ENCODE results near the gene HOXB3.
A peak's percentile ranks its signal among the peaks of the same experiment; 100 is the strongest.

The HOXB3 gene

GRCh38 chr17:48611681-48612455 is 21.8 kb upstream of the HOXB3 start:
- DNase-seq, result peak; percentile 92

- no peak for DNase-seq
These were observed 21.2 kb upstream of the HOXB3 start for GRCh38 chr17:48611213-48611612.

DNA sequence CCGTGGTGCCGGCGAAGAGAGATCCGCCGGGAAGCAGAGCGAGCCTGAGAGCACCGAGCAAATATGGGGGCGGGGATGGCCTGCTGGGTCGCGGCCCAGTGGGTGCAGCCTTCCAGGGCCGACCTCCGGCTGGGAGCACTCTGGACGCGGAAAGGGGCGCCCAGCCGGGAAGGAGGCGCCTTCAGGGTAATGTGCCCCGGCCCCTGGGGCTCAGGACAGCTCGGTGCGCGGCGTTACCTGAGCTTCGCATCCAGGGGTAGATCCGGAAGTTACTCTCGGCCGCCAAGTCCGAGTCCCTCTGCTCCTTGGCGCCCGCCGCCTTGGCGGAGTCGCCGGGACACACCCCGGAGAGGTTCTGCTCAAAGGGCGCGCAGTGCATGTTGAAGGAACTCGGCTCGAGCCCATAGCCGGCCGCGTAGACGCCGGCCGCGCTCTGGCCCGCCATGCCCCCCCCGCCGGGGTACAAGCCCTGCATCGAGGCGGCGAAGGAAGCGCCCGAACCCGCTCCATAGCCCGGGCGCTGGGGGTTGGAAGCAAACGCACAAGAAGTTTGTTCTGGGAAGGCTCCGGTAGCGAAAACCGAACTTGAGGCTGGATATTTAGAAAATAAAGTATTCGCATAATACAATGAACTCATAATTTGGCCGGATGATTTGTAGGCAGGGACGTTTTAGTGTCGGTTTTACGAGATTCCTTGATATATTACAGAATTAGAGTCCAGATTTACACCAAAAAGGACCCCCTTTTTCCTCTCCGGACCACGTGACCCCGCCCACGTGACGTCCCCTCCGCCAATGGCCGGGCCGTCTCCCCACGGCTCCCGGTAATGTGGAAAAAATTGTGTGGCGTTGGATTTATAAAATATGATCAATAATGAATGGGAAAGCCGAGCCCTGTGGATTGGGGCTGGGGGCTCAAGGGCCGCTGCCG is 20.5 kb upstream of the HOXB3 start, which contains the start of gene HOXB7:
Gene HOXB7 (minus strand): TSS at position 736 of the 930 bp plus-strand sequence. CDS start 99 bp downstream, at position 637.
- peak; percentile 87 for DNase-seq

DNA sequence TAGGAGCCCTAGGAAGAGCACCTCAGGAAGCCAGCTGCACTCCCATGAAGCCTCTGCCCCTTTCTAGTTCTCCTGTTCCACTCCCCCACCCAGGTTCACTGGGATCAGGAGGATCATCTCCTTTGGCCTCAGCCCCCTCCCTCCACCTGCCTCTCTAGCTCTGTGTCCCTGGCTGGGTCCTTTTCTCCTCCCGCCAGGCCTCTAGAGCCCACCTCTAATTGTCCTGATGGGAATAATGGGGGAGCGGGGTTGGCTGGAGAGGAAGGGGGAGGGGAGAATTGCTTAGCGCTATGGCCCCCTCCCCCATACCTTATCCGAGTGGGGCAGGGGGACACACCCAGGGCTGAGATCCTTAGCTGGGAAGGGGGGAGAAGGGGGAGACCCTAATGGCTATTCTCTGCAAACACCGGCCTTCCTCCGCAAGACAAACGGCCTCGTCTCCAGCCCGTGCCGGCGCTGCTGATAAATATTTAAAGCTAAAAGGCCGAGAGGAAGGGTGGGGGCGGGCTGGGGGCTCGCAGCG is 19.8 kb upstream of the HOXB3 start:
- DNase-seq, result no peak

GRCh38 chr17:48609033-48609432 is 19.0 kb upstream of the HOXB3 start:
- DNase-seq, result no peak

GRCh38 chr17:48608494-48608834 is 18.4 kb upstream of the HOXB3 start:
- DNase-seq, result no peak

GRCh38 chr17:48606892-48607614 is 17.0 kb upstream of the HOXB3 start:
- DNase-seq, result no peak

- DNase-seq, result no peak
These were observed 16.2 kb upstream of the HOXB3 start for GRCh38 chr17:48605991-48606891.

DNA sequence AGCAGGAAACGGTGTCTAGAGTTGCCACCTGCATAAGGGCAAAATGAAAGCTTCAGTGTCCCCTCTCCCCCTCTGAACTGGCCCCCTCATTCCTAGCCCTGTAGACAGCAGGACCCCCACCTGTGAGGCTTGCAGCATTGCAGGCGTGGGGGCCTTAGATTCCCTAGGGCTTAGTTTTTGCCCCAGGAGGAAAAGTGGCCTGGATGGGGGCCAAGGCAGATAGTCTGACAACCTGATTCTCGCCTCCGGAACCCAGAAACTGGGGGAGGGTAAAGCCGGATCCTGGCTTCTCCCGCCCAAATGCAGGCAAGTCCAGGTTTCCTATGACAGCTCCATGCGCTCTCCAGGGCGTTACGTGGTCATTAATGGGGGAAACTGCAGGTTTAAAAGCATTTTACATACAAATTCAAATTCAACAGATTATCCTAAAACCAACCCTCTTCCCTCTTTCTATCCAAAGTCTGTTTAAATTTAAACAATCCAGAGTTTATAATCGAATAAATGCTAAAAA is 15.4 kb upstream of the HOXB3 start:
- no peak for DNase-seq

DNA sequence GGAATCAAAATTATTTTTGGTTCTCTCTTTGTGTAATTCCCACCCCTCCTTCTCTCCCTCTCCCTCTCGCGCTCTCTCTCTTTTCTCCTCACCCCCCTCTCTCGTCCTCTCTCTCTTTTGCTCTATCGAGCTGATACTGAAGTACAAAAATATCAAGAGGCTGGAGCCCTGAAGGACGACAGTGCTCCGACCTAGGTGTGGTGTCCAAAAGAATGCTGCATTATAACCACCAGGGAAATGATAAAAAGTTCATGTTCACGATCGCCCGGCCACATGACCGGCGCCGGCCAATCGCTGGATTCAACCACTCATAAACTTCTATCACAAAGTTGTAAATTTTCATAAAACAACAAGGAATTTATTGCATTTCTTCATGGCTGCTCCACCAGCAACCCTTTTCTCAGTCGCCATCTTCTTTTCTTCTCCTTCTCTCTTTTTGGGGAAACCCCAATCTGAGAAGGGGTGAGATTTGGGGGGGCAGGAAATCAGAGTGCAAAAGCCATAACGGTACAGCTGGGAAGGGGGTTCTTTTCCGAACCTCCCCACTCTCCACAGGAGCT is 14.8 kb upstream of the HOXB3 start, which contains the start of gene HOXB6:
Gene HOXB6 (minus strand): TSS at position 217 of the 560 bp plus-strand sequence. CDS start 6,836 bp downstream, outside the sequence.
- peak; percentile 40 for DNase-seq

- DNase-seq, result peak; percentile 73
These were observed 14.1 kb upstream of the HOXB3 start for GRCh38 chr17:48603959-48604769.

- no peak for DNase-seq
These were observed 11.7 kb upstream of the HOXB3 start for GRCh38 chr17:48601539-48602425.

- no peak for DNase-seq
These were observed 11.1 kb upstream of the HOXB3 start for GRCh38 chr17:48601207-48601538.

DNA sequence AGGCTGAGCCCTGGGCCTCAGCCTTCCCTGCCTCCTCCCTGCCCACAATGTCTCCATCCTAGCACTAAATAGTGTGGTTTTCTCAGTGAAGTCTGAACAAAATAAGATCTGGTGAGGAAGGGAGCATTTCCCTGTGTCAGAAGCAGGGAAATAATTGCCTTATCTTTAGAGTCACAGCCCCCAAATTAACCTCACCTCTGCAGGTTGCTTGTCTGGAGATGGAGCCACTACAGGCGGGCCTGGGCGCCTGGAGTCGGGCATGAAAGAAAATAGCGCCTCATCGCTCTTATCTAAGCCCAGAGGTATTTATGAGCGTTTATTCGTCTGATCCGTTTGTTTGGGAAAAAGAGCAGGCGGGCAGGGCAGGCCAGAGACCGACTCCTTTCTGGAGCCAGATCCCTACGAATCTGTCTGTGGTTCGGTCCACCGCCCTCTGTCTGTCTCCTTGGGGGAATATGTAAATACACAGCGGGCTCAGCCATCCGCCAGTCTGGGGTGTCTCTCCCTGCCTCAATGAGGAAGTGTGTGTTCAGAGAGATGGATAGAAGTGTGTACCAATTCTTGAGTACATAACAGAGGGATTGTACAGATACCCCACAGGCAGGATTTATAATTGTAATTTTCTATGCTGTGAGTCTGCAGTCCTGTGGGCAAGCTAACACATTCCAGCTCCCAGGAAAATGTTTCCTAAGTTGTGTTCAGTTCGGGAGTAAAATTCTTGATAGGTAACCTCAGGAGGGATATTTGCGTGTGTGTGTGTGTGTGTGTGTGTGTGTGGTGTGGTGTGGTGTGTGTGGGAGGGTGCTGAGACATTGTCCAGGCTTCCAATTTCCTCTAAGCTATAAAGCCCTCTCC is 10.4 kb upstream of the HOXB3 start:
- DNase-seq, result no peak

GRCh38 chr17:48599354-48599753 is 9.3 kb upstream of the HOXB3 start:
- DNase-seq, result no peak

GRCh38 chr17:48598736-48599135 is 8.7 kb upstream of the HOXB3 start:
- DNase-seq, result no peak

DNA sequence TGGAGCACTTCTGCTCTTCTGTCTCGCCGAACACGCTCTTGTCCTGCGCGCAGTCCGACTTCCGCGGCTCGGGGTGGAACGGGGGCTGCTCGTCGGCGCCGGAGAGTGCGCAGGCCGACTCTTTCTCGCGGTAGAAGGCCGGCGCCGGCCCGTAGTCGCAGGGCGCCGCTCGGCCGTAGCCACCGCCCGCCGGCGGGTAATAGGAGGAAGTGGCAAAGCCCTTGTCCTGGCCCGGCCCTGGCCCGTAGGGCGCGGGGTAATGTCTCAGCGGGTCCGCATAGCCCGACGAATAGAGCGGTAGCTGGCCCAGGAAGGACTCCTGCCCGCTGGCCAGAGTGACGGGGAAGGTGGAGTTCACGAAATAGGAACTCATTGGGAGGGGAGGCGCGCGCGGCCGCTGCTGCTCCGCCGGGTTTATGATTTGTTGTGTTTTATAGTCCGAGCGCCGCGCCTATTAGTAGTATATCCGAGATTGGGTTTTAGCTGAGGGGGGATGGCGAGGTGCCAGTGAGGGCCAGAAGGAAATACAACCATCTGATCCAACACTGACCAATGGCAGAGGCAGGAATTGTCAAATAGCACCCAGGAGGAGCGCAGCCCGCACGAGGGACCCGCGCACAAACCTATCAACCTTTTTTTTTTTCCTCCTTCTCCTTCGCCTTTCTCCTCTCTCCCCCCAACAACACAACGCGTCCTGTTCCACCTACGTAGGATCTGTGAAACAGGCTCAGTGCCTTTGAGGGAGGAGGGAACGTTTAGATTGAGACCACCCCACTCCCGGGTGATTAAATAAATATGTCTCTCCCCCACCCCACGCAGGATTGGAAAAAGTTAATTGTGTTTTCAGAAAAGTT is 8.0 kb upstream of the HOXB3 start:
- peak; percentile 85 for DNase-seq

- no peak for DNase-seq
These were observed 7.4 kb upstream of the HOXB3 start for GRCh38 chr17:48597528-48597777.

All from NCI-H774 (cell line).